HL-60 (cell line): ENCODE results near the gene TIAM1.

ENCODE experiments used
- DNase-seq, 2 experiments: peaks; one replicate each; pipeline ENCODE4 v3.0.0-alpha.2; 2010 to 2020; ENCODE audit warnings: low read depth in 1 of 2, low spot score in 1 of 2
- H3K27ac ChIP-seq: fragments of 250-450 bp; sonication (Bioruptor Pico); replicated peaks from 2 replicates; pipeline ENCODE4 v1.5.1; 2020; ENCODE audit warnings: mild to moderate bottlenecking, moderate library complexity
- H3K27me3 ChIP-seq: fragments of 250-450 bp; sonication (Bioruptor Pico); 2 replicates; pipeline ENCODE4 v1.5.1; 2021; ENCODE audit warnings: mild to moderate bottlenecking, moderate library complexity; ENCODE audit not compliant: insufficient read depth, poor library complexity, severe bottlenecking
- H3K4me3 ChIP-seq: replicated peaks from 2 replicates; pipeline ENCODE4 v1.5.1; 2011; ENCODE audit warnings: mild to moderate bottlenecking, control low read depth, low read length; ENCODE audit not compliant: insufficient read depth
- GABPA ChIP-seq: IDR thresholded peaks from 2 replicates; pipeline ENCODE4 v1.6.1; 2012; ENCODE audit warnings: low read depth
- POLR2AphosphoS5 ChIP-seq: IDR thresholded peaks from 2 replicates; pipeline ENCODE4 v1.6.1; 2012; ENCODE audit warnings: low read depth
- SPI1 ChIP-seq: IDR thresholded peaks from 2 replicates; pipeline ENCODE4 v1.6.1; 2012; ENCODE audit warnings: low read depth, mild to moderate bottlenecking, borderline replicate concordance
- TF ChIP-seq, protein P1 (sequence below): IDR thresholded peaks from 2 replicates; pipeline ENCODE4 v1.6.1; 2012; ENCODE audit warnings: low read depth; ENCODE audit not compliant: insufficient replicate concordance
- TF ChIP-seq, protein P2 (sequence below): IDR thresholded peaks from one replicate; pipeline ENCODE4 v1.5.1; 2011; ENCODE audit warnings: low read length, control low read depth, inconsistent platforms; ENCODE audit not compliant: insufficient read depth

Gene TIAM1

DNA sequence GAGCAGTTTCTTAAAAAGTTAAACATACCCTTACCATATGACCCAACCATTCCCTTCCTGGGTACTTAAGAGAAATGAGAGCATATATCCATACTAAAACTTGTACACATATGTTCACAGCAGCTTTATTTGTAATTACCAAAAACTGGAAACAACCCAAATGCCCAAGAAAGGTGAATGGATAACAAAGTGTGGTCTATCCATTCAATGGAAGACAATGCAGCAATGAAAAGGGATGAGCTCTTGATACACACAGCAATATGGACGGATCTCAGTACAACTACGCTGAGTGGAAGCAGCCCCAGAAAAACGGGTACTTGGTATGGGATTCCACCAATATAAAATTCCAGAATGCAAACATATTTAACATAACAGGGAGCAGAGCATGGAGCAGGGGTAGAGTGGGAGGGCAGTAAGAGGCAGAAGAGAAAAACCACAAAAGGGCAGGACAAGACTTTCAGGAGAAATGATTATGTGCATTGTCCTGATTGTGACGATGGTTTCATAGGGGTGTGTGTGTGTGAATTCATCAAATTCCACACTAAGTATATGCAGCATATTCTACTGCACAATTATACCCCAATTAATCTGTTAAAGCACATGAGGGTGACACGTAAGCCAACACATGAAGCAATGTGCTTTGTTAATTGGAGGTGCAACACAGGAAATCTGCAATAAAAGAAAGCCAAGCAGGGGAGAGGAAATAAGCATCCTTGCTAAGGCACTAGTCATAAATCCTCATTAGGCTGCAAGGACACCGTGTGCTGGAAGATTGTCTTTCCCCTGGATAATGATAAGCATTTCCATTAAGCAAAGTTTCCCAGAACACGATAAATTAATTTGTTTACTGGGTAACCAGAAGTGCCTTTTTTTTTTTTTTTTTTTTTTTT is 192.7 kb downstream of the TIAM1 start:
- Histone ChIP-seq H3K27me3 (no peaks in the 10 kb centered on the region), H3K4me3 (no peak overlapping the region), H3K27ac (no peak overlapping the region)
- TF ChIP-seq, protein P1, sequence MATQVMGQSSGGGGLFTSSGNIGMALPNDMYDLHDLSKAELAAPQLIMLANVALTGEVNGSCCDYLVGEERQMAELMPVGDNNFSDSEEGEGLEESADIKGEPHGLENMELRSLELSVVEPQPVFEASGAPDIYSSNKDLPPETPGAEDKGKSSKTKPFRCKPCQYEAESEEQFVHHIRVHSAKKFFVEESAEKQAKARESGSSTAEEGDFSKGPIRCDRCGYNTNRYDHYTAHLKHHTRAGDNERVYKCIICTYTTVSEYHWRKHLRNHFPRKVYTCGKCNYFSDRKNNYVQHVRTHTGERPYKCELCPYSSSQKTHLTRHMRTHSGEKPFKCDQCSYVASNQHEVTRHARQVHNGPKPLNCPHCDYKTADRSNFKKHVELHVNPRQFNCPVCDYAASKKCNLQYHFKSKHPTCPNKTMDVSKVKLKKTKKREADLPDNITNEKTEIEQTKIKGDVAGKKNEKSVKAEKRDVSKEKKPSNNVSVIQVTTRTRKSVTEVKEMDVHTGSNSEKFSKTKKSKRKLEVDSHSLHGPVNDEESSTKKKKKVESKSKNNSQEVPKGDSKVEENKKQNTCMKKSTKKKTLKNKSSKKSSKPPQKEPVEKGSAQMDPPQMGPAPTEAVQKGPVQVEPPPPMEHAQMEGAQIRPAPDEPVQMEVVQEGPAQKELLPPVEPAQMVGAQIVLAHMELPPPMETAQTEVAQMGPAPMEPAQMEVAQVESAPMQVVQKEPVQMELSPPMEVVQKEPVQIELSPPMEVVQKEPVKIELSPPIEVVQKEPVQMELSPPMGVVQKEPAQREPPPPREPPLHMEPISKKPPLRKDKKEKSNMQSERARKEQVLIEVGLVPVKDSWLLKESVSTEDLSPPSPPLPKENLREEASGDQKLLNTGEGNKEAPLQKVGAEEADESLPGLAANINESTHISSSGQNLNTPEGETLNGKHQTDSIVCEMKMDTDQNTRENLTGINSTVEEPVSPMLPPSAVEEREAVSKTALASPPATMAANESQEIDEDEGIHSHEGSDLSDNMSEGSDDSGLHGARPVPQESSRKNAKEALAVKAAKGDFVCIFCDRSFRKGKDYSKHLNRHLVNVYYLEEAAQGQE = no peak
- TF ChIP-seq SPI1 = no peak
- TF ChIP-seq POLR2AphosphoS5 = no peak
- TF ChIP-seq, protein P2, sequence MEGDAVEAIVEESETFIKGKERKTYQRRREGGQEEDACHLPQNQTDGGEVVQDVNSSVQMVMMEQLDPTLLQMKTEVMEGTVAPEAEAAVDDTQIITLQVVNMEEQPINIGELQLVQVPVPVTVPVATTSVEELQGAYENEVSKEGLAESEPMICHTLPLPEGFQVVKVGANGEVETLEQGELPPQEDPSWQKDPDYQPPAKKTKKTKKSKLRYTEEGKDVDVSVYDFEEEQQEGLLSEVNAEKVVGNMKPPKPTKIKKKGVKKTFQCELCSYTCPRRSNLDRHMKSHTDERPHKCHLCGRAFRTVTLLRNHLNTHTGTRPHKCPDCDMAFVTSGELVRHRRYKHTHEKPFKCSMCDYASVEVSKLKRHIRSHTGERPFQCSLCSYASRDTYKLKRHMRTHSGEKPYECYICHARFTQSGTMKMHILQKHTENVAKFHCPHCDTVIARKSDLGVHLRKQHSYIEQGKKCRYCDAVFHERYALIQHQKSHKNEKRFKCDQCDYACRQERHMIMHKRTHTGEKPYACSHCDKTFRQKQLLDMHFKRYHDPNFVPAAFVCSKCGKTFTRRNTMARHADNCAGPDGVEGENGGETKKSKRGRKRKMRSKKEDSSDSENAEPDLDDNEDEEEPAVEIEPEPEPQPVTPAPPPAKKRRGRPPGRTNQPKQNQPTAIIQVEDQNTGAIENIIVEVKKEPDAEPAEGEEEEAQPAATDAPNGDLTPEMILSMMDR = no peak
- no peak for TF ChIP-seq GABPA
- DNase-seq = no peak

DNA sequence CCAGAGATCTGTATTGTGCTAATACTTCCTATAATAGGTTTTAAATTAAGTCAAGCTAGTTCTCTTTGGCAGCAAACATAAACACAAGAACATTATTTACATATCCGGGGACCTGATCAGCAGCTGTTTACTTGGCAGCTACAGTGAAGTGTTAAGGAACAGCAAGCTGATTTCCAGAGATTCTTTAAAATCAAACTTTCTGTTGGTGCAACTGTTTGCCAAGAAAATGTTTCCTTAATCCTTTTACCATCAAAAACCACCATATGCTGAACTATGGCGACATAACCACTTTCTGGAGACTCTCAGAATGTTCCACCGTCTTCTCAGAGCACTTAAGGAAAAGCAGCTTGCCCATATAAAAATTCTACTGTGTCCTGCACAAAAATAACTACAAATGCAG is 198.8 kb downstream of the TIAM1 start:
- TF ChIP-seq, protein P2 = no peak
- TF ChIP-seq, protein P1 = no peak
- TF ChIP-seq GABPA (no peak), SPI1 (no peak), POLR2AphosphoS5 (no peak)
- no peak for DNase-seq
- H3K27ac ChIP-seq = no peak overlapping the region
- no peaks in the 10 kb centered on the region for H3K27me3 ChIP-seq
- H3K4me3 ChIP-seq = no peak overlapping the region

DNA sequence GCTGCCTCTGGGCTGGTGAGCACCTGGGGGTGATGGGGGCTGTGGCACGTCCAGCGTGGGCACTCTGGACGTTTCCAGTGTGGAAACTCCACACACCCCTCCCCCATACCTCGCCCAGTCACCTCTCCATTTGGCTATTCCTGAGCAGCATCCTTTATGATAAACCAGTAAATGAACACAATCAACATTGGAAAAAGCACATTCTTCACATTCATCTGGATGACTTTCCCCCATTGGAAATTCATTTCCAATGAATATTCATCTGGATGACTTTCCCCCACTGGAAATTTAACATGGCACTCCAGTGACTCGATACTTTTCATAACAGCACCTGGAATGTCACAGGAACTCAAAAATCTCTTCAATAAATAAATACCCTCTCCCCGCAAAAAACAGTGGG is 201.0 kb downstream of the TIAM1 start:
- TF ChIP-seq, protein P2 = no peak
- TF ChIP-seq, protein P1 = no peak
- no peak for TF ChIP-seq SPI1
- no peak for TF ChIP-seq POLR2AphosphoS5
- TF ChIP-seq GABPA = no peak
- Histone ChIP-seq H3K4me3 (no peak overlapping the region), H3K27ac (no peak overlapping the region), H3K27me3 (no peaks in the 10 kb centered on the region)
- no peak for DNase-seq
